HG02588 (cell line): ENCODE data around the gene PM20D1.
"Not testable (repeated sequence)": the region's sequence is repeated elsewhere in the genome, so short reads cannot be mapped to it uniquely, and the experiment has no call there.

Experiments
- ATAC-seq: cut with Tn5 transposase; IDR thresholded peaks from one replicate; pipeline ENCODE4 v1.9.1; 2021; ENCODE audit warnings: mild to moderate bottlenecking, moderate library complexity; ENCODE audit not compliant: unreplicated experiment

Gene PM20D1

DNA sequence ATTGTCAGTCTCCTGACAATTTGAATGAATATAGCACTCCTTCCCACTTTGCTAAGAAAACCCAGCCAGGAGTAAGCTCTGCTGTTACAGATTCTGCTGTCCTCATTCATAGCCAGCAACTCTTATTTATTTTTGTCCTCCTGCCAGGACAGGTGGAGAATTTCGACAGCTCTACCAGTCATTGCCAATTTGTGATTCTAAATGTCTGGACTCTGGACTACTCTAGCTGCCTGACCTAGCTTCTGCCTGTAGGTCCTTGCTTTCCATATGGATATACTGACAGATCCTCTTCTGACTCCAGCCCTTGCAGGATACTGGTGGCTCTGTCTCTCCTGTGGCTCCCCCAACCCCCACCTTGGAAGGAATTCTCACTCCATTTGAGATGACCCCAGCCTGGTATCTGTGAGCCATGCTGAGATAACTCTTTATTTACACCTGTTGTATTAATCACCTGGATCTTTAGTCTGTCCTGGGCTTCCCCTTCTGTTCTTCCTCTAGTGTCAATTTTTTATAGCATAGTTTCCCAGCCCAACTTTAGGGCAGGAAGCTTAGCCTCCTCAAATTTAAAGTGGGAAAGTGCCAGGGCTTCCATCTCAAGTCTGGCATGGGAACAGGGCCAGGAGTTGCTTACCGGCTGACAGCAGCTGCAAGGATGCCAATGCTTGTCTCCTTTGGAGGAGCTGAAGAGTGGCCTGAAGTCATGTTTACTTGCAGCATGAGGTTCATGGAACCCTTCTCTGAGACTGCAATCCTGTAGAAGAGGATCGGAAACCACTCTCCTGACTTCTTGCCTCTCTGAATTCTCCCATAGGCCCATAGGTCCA is 6.7 kb downstream of the PM20D1 start:
- no peak for ATAC-seq

GRCh38 chr1:205842229-205842628 is 7.7 kb downstream of the PM20D1 start:
- ATAC-seq, result no peak

DNA sequence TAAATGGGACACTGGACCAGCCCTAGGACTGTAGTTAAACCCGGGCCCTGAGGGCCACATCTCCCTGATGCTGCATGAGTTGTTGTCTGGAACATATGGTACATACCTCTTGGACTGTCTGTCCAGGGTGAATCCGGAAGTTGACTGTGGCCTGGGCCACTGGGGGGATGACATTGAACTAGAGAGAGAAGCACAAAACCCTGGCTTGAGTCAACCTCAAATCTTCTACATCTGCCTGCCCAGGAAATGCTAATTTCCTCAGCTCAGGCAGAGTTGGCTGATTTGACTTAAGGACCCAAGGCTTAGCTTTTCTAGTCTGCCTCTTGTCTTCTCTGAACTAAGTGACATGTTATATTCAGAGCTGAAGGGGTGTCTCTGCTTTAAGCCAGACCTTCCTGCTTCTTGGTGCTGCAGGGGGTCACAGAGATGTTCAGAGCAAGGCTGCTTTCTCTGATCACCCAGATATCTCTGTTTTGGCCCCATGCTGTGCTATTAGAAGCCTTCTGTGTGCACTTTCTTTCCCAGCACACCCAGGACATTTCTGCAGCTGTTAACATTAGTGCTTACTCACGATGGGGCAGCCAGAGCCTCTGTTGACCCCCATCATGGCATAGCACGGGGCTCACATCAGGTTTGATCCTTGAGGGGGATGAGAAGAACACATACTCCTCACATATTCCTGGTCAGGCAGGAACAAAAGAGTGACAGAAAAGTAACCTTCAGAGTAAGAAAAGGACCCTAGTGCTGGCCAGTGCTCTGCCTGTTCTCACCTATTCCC is 9.6 kb downstream of the PM20D1 start:
- ATAC-seq, result no peak

DNA sequence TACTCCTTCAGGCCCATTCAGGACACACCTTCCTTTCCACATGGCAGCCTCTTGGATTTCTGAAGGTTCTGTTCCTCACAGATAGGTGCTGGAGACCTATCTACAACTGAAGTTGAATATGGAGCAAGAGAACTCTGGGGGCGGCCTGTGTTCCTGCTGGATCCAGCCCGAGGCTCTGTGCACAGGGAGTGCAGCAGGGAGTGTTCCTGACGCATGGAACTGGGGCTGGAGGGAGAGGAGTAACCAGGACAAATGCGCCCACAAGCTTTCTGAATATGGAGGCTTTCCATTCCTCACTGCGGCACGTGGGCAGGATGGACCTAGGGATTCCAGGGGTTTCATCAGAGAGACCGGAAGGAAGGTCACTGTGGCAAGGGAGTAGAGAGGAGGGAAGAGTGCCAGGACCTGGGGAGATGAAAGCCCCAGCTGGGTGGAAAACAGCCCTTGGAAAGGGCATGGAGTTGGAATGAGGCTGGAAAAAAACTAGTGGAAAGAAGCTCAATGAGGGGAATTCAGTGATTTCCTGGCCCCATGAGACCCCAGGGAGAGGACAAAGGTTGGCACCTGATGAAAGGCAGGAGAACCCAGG is 12.5 kb downstream of the PM20D1 start:
- ATAC-seq, result no peak

GRCh38 chr1:205834751-205835150 is 15.2 kb downstream of the PM20D1 start:
- no peak for ATAC-seq

GRCh38 chr1:205832326-205832751 is 17.6 kb downstream of the PM20D1 start:
- ATAC-seq, result no peak

DNA sequence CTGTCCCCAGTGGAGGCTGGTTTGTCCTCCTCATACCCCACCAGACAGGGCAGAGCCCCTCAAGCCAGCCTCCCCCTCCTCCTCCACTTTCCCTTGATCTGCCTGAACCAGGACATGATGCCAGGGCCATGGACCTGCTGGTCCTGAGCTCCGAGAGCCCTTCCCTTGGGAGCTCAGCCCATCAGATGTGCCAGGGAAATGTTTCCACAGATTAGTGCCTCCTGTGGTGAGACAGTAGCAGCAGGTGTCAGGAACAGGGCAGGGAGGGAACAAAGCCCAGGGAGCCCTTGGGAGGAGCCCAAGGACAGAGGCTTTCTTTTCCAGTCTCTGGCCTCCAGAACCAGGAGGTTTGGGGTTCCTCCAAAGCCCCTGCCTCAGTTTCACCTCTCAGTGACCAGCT is 22.3 kb downstream of the PM20D1 start:
- no peak for ATAC-seq

DNA sequence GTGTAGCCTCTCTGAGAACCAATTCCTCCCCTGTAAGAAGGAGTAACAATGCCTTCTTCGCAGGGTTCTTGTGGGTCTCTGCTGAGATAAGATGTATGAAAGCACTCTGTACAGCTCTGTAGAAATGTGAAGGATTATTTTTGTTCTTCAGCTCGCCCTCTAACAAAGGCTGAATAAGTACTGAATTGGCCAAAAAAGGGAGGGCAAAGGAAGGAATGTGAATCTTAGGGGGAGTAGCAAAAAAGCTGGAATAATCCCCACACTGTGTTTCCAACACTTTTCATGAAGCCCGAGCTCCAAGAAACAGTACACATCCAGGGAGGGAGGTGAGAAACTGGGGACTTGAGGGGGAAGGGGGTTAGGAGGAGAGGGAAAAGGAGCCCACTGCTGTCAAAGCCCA is 22.9 kb downstream of the PM20D1 start:
- no peak for ATAC-seq

GRCh38 chr1:205826016-205826806 is 23.7 kb downstream of the PM20D1 start:
- ATAC-seq, result peak; percentile 68

GRCh38 chr1:205824180-205824579 is 25.8 kb downstream of the PM20D1 start:
- no peak for ATAC-seq

- not testable (repeated sequence) for ATAC-seq
Measured at GRCh38 chr1:205823260-205823659, 26.7 kb downstream of the PM20D1 start.

DNA sequence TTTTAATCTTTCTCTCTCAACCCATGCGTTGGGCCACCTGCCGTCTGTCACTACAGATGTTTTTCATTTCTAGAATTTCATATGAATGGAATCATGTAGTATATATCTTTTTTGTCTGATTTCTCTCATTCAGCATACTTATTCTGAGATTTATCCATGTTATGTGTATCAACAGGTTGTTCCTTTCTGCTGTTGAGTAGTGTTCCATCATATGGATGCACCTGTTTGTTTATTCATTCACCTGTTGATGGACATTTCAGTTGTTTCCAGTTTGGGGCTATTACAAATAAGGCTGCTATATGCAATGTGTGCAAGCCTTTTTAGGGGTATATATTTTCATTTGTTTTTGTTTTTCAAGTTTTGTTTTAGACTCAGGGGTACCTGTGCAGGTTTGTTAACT is 27.5 kb downstream of the PM20D1 start:
- no peak for ATAC-seq

- ATAC-seq, result no peak
Measured at GRCh38 chr1:205817988-205818387, 31.9 kb downstream of the PM20D1 start.

GRCh38 chr1:205817364-205817763 is 32.6 kb downstream of the PM20D1 start:
- ATAC-seq, result no peak

DNA sequence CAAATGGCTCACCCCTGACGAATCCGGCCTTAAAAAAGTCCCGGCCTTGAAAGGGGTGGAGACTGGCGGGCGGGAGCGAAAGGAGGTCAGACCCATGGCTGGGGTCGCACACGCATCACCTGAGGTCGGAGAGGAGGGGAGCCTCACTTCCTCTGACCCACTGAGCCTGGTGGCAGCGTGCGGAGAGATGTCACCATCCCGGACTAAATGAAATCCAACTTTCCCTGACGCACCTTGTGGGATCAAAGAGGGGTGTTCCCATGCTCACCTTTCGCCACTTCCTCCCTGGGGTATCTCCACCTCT is 36.2 kb downstream of the PM20D1 start:
- no peak for ATAC-seq

GRCh38 chr1:205812878-205813754 is 36.8 kb downstream of the PM20D1 start, which contains the start of gene SLC41A1:
Gene SLC41A1, minus strand, starts transcription at chr1:205813198. Its CDS starts 2,757 bp downstream, at chr1:205810441.
- ATAC-seq, result peak; percentile 89

DNA sequence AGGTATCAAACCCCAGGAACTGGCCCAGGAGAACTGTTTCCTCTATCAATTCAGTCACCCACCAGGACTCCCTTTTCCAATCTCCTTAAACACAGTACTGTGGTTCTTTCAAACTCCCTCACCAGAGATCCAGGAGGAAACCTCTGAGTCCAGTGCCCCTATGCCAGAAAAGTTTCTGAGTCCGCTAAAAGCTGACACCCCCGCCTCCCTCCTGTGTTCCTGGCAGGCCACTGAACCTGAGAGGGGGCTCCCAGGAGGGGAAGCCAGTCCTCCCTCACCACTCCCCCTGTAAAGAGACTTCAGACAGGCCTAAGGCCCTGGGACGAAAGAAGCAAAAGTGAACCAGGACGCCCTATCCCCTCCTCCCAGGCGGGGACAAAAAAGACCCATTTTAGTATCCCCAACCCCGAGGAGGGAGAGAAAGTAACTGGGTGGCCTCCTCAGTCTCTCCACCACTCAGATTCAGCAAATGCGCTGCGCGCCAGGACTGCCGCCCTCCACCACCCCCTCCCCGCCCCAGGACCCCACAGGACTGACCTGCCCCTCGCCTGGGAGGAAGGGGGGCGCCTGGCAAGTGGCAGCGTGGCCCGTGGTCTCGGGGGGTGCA is 37.6 kb downstream of the PM20D1 start:
- peak; percentile 16 for ATAC-seq

- no peak for ATAC-seq
Measured at GRCh38 chr1:205811660-205812059, 38.3 kb downstream of the PM20D1 start.

- ATAC-seq, result no peak
Measured at GRCh38 chr1:205810448-205811157, 39.3 kb downstream of the PM20D1 start.
